ENCODE results near the gene ACTL8.

ACTL8 gene

DNA sequence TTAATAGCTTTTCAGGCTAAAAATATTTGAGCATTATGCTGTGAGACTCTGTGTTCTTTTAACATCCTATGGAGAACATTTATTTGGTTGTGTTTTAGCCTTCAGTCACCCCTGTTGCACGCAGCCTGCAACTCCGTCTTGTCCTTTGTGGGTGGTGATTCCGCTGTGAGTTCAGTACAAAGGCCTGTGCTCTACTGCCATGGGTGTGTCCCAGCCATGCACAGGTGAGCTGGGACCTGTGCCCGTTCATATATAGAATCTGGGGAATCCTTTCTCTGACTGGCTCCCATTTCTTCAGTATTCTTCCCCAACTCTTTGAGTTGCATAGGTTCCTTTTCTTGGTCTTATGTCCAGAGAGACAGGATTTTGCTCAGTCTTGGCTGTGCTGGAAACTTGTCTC, 61.4 kb downstream of the ACTL8 start:
- Histone ChIP-seq H3K4me2 (ENCODE audit: low read depth, low read length) (no peak overlapping the region), H3K9ac (ENCODE audit: low read length) (no peak overlapping the region), H3K27me3 (replicated peaks; ENCODE audit: insufficient read depth, low read length) (peaks cover 95% of the 10 kb centered on the region), H4K20me1 (ENCODE audit: insufficient read depth, low read length) (no peaks in the 10 kb centered on the region), H3K4me1 (ENCODE audit: low read length) (no peaks in the 10 kb centered on the region), H3K36me3 (replicated peaks; ENCODE audit: insufficient read depth, low read length) (no peaks in the 10 kb centered on the region), H3K4me3 (ENCODE audit: low read length) (no peak overlapping the region), H3K9me3 (replicated peaks; ENCODE audit: insufficient read depth, low read length) (no peaks in the 10 kb centered on the region), H3K79me2 (ENCODE audit: low read length) (no peaks in the 10 kb centered on the region), H3K27ac (ENCODE audit: low read length) (no peak overlapping the region), H3F3A (ENCODE audit: insufficient read depth, low read length) (no peaks in the 10 kb centered on the region), H3K9me2 (replicated peaks; ENCODE audit: insufficient read depth, low read length) (no peaks in the 10 kb centered on the region), H2AFZ (ENCODE audit: low read length) (no peak overlapping the region)
- TF ChIP-seq EZH2phosphoT487 (IDR thresholded peaks at IDR 0.05; ENCODE audit: low read length) (no peak), EZH2 (optimal IDR thresholded peaks at IDR 0.05; ENCODE audit: low read depth, low read length) (no peak)
- TF ChIP-seq, protein P1, sequence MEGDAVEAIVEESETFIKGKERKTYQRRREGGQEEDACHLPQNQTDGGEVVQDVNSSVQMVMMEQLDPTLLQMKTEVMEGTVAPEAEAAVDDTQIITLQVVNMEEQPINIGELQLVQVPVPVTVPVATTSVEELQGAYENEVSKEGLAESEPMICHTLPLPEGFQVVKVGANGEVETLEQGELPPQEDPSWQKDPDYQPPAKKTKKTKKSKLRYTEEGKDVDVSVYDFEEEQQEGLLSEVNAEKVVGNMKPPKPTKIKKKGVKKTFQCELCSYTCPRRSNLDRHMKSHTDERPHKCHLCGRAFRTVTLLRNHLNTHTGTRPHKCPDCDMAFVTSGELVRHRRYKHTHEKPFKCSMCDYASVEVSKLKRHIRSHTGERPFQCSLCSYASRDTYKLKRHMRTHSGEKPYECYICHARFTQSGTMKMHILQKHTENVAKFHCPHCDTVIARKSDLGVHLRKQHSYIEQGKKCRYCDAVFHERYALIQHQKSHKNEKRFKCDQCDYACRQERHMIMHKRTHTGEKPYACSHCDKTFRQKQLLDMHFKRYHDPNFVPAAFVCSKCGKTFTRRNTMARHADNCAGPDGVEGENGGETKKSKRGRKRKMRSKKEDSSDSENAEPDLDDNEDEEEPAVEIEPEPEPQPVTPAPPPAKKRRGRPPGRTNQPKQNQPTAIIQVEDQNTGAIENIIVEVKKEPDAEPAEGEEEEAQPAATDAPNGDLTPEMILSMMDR (IDR thresholded peaks at IDR 0.05; ENCODE audit: low read length): no peak
- no peak for DNase-seq

- H3K4me1 ChIP-seq (ENCODE audit: low read length): no peaks in the 10 kb centered on the region
- H3K9ac ChIP-seq (ENCODE audit: low read length): no peak overlapping the region
- H3K4me3 ChIP-seq (ENCODE audit: low read length): no peak overlapping the region
- DNase-seq: no peak
- peaks cover 96% of the 10 kb centered on the region for H3K27me3 ChIP-seq (replicated peaks; ENCODE audit: insufficient read depth, low read length)
- H3K9me3 ChIP-seq (replicated peaks; ENCODE audit: insufficient read depth, low read length): no peaks in the 10 kb centered on the region
- H3K79me2 ChIP-seq (ENCODE audit: low read length): no peaks in the 10 kb centered on the region
- H3K27ac ChIP-seq (ENCODE audit: low read length): no peak overlapping the region
- no peaks in the 10 kb centered on the region for H3K9me2 ChIP-seq (replicated peaks; ENCODE audit: insufficient read depth, low read length)
- TF ChIP-seq EZH2 (optimal IDR thresholded peaks at IDR 0.05; ENCODE audit: low read depth, low read length): no peak
- no peaks in the 10 kb centered on the region for H3K36me3 ChIP-seq (replicated peaks; ENCODE audit: insufficient read depth, low read length)
- no peak overlapping the region for H2AFZ ChIP-seq (ENCODE audit: low read length)
- H4K20me1 ChIP-seq (ENCODE audit: insufficient read depth, low read length): no peaks in the 10 kb centered on the region
- no peak overlapping the region for H3K4me2 ChIP-seq (ENCODE audit: low read depth, low read length)
- no peaks in the 10 kb centered on the region for H3F3A ChIP-seq (ENCODE audit: insufficient read depth, low read length)
Measured at GRCh38 chr1:17819129-17819802, 64.1 kb downstream of the ACTL8 start.

DNA sequence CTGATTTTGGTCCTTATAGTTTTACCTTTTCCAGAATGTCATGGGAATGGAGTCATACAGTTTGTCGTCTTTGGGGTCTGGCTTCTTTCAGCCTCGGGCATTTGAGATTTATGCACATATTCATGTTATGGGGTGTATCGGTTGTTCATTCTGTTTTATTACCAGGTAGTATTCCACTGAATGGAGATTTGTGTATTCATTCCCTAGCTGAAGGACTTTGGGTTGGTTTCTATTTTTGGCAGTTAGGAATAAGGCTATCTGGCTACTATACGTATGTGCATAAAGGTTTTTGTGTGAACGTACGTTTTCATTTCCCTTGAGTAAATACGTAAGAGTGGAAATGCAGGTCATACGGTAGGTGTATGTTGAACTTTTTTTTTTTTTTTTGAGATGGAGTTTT, 65.1 kb downstream of the ACTL8 start:
- no peak overlapping the region for H3K4me3 ChIP-seq (ENCODE audit: low read length)

More for the DNA sequence above, 65.1 kb downstream of the ACTL8 start:
- Histone ChIP-seq H3K79me2 (ENCODE audit: low read length) (no peaks in the 10 kb centered on the region), H3K9me2 (replicated peaks; ENCODE audit: insufficient read depth, low read length) (no peaks in the 10 kb centered on the region), H3K27ac (ENCODE audit: low read length) (no peak overlapping the region), H2AFZ (ENCODE audit: low read length) (no peak overlapping the region), H4K20me1 (ENCODE audit: insufficient read depth, low read length) (no peaks in the 10 kb centered on the region), H3K9me3 (replicated peaks; ENCODE audit: insufficient read depth, low read length) (no peaks in the 10 kb centered on the region), H3K4me1 (ENCODE audit: low read length) (no peaks in the 10 kb centered on the region), H3K36me3 (replicated peaks; ENCODE audit: insufficient read depth, low read length) (no peaks in the 10 kb centered on the region), H3K9ac (ENCODE audit: low read length) (no peak overlapping the region), H3K4me2 (ENCODE audit: low read depth, low read length) (no peak overlapping the region), H3F3A (ENCODE audit: insufficient read depth, low read length) (no peaks in the 10 kb centered on the region), H3K27me3 (replicated peaks; ENCODE audit: insufficient read depth, low read length) (peaks cover 96% of the 10 kb centered on the region)
- TF ChIP-seq, protein P1 (IDR thresholded peaks at IDR 0.05; ENCODE audit: low read length): no peak
- TF ChIP-seq EZH2phosphoT487 (IDR thresholded peaks at IDR 0.05; ENCODE audit: low read length) (no peak), EZH2 (optimal IDR thresholded peaks at IDR 0.05; ENCODE audit: low read depth, low read length) (no peak)
- DNase-seq: no peak
